Left ventricle myocardium inferior (tissue), 1 donor: Measurements from ENCODE around the gene RAPGEF2. TPM values are rescaled to one million over a fixed set of nuclear protein-coding genes. Genes with fewer than 3 reads are reported as not detected.
A peak's percentile ranks its signal among the peaks of the same experiment; 100 is the strongest.

Experiments
- DNase-seq: peaks from one replicate; pipeline ENCODE4 v3.0.0-alpha.2; 2020
- H3K27ac ChIP-seq: fragments of 200-600 bp; replicated peaks from 2 replicates; pipeline ENCODE4 v1.8.0; 2021
- H3K27me3 ChIP-seq: fragments of 200-600 bp; 2 replicates; pipeline ENCODE4 v1.8.0; 2021; ENCODE audit warnings: low read depth
- H3K36me3 ChIP-seq: fragments of 200-600 bp; 2 replicates; pipeline ENCODE4 v1.8.0; 2021
- H3K4me1 ChIP-seq: fragments of 200-600 bp; 2 replicates; pipeline ENCODE4 v1.8.0; 2021
- H3K4me3 ChIP-seq: fragments of 200-600 bp; 2 replicates; pipeline ENCODE4 v1.8.0; 2021; ENCODE audit warnings: mild to moderate bottlenecking, moderate library complexity
- H3K9me3 ChIP-seq: fragments of 200-600 bp; replicated peaks from 2 replicates; pipeline ENCODE4 v1.8.0; 2021
- intact Hi-C: fragments of 100-400 bp; cut with micrococcal nuclease; formaldehyde crosslinking; loops from one replicate; pipeline ENCODE4 v1.11.0; 2022
- total RNA-seq: library from RNA; stranded (reverse); fragmentation: NEBNext Ultra II Directional; extraction: Animal tissue kit (Norgen Biotek cat#: 25700); gene quantifications from one replicate; pipeline ENCODE4 v1.2.1, GENCODE V29; 2021
- TF ChIP-seq, protein P1 (sequence below): fragments of 200-600 bp; IDR thresholded peaks from 2 replicates; pipeline ENCODE4 v1.8.0; 2021; ENCODE audit warnings: antibody characterized with exemption, mild to moderate bottlenecking, borderline replicate concordance
- donor health status: DM: no; HTN: yes; CAD: no; lungs with severe emphysema.

Gene RAPGEF2
- total RNA-seq, 1 donor from 2014 or later = 51.5 TPM

DNA sequence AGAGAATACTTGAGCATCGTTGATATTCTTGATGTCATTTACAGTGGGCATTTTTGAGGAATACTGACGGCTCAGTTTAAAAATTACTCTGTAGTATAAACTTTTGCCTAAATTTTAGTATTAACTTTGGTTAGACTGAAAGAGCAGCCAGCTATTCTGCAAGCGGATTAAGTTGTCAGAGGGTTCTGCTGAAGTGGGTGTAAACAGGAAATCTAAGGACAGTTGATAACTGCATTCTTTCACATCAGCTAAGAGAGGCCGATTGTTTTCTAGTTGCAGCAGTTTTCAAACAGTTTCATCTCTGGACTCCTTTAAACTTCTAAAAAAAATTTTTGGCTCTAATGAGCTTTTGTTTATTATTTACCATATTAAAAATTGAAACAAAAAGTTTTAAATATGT lies 149.6 kb downstream of the RAPGEF2 start:
- TF ChIP-seq, protein P1, sequence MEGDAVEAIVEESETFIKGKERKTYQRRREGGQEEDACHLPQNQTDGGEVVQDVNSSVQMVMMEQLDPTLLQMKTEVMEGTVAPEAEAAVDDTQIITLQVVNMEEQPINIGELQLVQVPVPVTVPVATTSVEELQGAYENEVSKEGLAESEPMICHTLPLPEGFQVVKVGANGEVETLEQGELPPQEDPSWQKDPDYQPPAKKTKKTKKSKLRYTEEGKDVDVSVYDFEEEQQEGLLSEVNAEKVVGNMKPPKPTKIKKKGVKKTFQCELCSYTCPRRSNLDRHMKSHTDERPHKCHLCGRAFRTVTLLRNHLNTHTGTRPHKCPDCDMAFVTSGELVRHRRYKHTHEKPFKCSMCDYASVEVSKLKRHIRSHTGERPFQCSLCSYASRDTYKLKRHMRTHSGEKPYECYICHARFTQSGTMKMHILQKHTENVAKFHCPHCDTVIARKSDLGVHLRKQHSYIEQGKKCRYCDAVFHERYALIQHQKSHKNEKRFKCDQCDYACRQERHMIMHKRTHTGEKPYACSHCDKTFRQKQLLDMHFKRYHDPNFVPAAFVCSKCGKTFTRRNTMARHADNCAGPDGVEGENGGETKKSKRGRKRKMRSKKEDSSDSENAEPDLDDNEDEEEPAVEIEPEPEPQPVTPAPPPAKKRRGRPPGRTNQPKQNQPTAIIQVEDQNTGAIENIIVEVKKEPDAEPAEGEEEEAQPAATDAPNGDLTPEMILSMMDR = no peak
- Histone ChIP-seq H3K9me3 (peaks cover 16% of the 10 kb centered on the region), H3K4me3 (peak overlapping the region; percentile 1), H3K27me3 (no peaks in the 10 kb centered on the region), H3K4me1 (peaks cover 67% of the 10 kb centered on the region), H3K36me3 (peaks cover 26% of the 10 kb centered on the region), H3K27ac (peak overlapping the region; percentile 76)
- intact Hi-C loops = no loop called here
- DNase-seq = no peak

DNA sequence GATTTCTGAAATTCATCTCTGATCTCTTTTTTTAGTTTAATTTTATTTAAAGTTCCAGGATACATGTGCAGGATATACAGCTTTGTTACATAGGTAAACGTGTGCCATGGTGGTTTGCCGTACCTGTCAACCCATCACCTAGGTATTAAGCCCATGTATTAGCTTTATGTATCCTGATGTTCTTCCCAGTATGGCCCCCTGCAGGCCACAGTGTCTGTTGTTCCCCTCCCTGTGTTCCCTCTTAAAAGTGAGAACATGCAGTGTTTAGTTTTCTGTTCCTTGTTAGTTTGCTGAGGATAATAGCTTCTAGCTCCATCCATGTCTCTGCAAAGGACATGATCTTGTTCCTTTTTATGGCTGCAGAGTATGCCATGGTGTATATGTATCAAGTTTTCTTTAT lies 153.2 kb downstream of the RAPGEF2 start:
- TF ChIP-seq, protein P1 = peak; percentile 10
- intact Hi-C loops = no loop called here
- no peak overlapping the region for H3K4me3 ChIP-seq

DNA sequence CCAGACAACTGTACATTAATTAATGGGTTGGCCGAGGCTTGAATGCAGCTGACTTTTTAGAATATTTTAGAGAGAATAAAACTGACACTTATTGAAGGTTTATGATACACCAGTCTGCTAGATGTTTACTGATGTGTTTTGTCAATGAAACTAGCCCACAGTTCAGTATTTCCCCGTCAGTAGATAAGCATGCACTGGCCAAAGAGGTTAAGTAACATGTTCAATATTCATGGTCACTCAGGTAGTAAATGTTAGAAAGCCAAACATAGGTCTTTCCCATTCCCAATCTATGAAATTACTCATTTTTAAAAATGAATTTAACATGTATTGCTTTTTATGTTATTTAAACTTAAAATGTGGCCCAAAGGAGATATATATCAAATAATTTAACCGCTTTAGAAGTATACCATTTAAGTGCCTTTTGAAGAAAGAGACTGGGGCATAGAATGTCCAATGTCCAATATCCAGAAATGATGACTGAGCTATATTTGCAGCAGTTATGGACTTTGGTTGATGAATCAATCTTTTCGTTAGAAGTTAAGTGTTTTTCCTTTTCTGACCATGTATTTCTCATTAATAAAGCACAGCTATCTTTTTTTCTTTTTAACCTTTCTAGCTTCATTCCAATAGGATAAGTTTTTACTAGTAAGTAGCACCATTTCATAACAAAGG lies 156.1 kb downstream of the RAPGEF2 start:
- H3K27ac ChIP-seq = peak overlapping the region; percentile 68
- no peaks in the 10 kb centered on the region for H3K27me3 ChIP-seq
- peaks cover 8% of the 10 kb centered on the region for H3K36me3 ChIP-seq
- no peak for DNase-seq
- H3K4me3 ChIP-seq = no peak overlapping the region
- intact Hi-C loops = no loop called here
- TF ChIP-seq, protein P1 = no peak
- peaks cover 67% of the 10 kb centered on the region for H3K4me1 ChIP-seq
- peaks cover 4% of the 10 kb centered on the region for H3K9me3 ChIP-seq

More for the DNA sequence above, 153.2 kb downstream of the RAPGEF2 start:
- DNase-seq = no peak
- H3K27me3 ChIP-seq = no peaks in the 10 kb centered on the region
- peaks cover 13% of the 10 kb centered on the region for H3K9me3 ChIP-seq
- peaks cover 18% of the 10 kb centered on the region for H3K36me3 ChIP-seq
- H3K4me1 ChIP-seq = peaks cover 58% of the 10 kb centered on the region
- no peak overlapping the region for H3K27ac ChIP-seq

DNA sequence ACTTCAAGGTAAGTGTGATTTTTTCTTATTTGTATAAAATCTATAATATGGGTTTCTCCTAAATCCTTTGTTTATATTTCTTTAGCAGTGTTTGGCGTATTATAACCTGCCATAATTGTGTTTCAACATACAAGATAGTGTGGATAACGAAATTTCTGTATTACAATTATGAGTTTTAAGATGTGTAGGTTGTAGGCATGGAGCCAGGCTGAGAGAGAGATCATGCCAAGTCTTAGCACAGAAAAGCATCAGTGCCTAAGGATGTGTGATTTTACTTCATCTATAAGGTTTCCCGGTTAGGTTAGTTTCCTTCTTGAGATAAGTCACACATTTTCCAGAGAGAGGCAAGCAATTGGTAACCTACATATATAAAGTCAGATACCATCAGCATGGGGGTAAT lies 161.2 kb downstream of the RAPGEF2 start:
- H3K9me3 ChIP-seq = no peaks in the 10 kb centered on the region
- no peak for DNase-seq
- H3K27me3 ChIP-seq = no peaks in the 10 kb centered on the region
- intact Hi-C loops = no loop called here
- H3K4me1 ChIP-seq = peaks cover 88% of the 10 kb centered on the region
- TF ChIP-seq, protein P1 = no peak
- no peaks in the 10 kb centered on the region for H3K36me3 ChIP-seq
- no peak overlapping the region for H3K4me3 ChIP-seq
- no peak overlapping the region for H3K27ac ChIP-seq

DNA sequence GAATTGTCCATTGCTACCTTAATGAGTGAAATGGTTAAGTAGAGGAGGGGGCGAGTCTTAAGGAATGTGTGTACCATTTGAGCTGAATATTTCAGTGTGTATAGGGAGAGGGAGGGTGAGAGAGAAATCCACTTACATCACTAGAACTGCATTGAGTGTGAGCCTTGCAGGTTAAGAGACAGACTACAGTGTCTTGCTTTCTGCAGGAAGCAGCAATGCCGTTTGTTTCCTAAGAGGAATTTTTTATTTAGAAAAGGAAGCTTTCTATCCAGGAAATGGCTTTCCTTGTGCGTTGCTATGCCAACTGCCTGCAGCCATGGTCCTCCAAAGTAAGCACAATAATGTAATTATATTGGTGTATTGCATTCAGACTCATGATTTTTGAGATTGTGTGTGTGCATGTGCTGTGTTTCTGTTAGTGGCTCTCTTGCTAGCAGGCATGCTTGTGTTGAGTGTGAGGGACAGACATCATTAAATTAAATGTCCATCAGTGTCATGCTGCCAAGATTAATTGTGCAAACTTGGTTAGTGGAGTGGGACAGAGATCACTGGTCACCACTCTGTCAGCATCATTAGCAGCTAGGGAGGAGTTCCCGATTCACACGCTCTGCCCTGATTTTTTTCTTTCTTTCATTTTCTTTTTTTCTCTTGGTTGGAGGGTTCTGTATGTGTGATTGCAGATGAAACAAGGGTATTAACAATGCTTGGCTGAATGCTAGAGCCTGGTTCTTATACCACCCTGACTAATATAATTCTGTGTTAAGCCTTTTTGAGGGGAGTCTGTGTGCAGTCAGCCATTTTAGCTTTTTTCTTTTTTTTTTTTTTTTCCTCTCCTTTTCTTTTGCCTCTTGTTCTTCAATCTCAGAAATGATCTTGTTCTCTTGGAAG lies 164.3 kb downstream of the RAPGEF2 start:
- peak overlapping the region; percentile 50 for H3K4me3 ChIP-seq
- H3K36me3 ChIP-seq = no peaks in the 10 kb centered on the region
- peaks cover 99% of the 10 kb centered on the region for H3K4me1 ChIP-seq
- no peaks in the 10 kb centered on the region for H3K27me3 ChIP-seq
- DNase-seq = no peak
- H3K9me3 ChIP-seq = no peaks in the 10 kb centered on the region
- TF ChIP-seq, protein P1 = no peak
- intact Hi-C loops = no loop called here
- H3K27ac ChIP-seq = peak overlapping the region; percentile 64
